Measurements from ENCODE around the gene MYBPC2.

MYBPC2 gene

GRCh38 chr19:50501568-50502475 is 69.1 kb downstream of the MYBPC2 start:
- FAIRE-seq: no peak

- no peak for FAIRE-seq
Observed at GRCh38 chr19:50505856-50506611, 73.3 kb downstream of the MYBPC2 start.

GRCh38 chr19:50506700-50507099 is 74.0 kb downstream of the MYBPC2 start:
- no peak for FAIRE-seq

- FAIRE-seq: no peak
Observed at GRCh38 chr19:50507376-50507775, 74.7 kb downstream of the MYBPC2 start.

- no peak for FAIRE-seq
Observed at GRCh38 chr19:50508843-50509190, 76.1 kb downstream of the MYBPC2 start.

- FAIRE-seq: no peak
Observed at GRCh38 chr19:50509366-50509765, 76.7 kb downstream of the MYBPC2 start.

- FAIRE-seq: no peak
Observed at GRCh38 chr19:50510121-50510670, 77.5 kb downstream of the MYBPC2 start.

- no peak for FAIRE-seq
Observed at GRCh38 chr19:50510700-50511068, 78.0 kb downstream of the MYBPC2 start.

- FAIRE-seq: peak; percentile 97
Observed at GRCh38 chr19:50511069-50511822, 78.6 kb downstream of the MYBPC2 start, which contains the start of gene JOSD2. Gene JOSD2, minus strand, starts transcription at chr19:50511191. Its CDS starts 760 bp downstream, at chr19:50510431.

- FAIRE-seq: no peak
Observed at GRCh38 chr19:50512112-50512998, 79.7 kb downstream of the MYBPC2 start.

GRCh38 chr19:50512999-50513745 is 80.5 kb downstream of the MYBPC2 start:
- no peak for FAIRE-seq

GRCh38 chr19:50513746-50514345 is 81.2 kb downstream of the MYBPC2 start, which contains the start of gene ASPDH:
Gene ASPDH, minus strand, starts transcription at chr19:50513913. Its CDS starts 90 bp downstream, at chr19:50513823.
- FAIRE-seq: no peak

GRCh38 chr19:50514346-50515167 is 81.9 kb downstream of the MYBPC2 start:
- no peak for FAIRE-seq

GRCh38 chr19:50515168-50515561 is 82.5 kb downstream of the MYBPC2 start:
- FAIRE-seq: no peak
